Large intestine (tissue), 3 donors: ENCODE measurements around the gene ALG12. TPM values are rescaled to one million over a fixed set of nuclear protein-coding genes. Genes with fewer than 3 reads are reported as not detected.

Experiments
- DNase-seq, 2 donors: peaks; one replicate each; pipeline versions ENCODE4 v3.0.0 to v3.0.0-alpha.2; 2013
- H3K27ac ChIP-seq: one replicate; pipeline ENCODE4 v1.5.1; 2013; ENCODE audit warnings: low read length
- H3K27me3 ChIP-seq: 2 replicates; pipeline ENCODE4 v1.6.1; 2013; ENCODE audit warnings: low read length; ENCODE audit not compliant: control insufficient read depth, insufficient read depth
- H3K36me3 ChIP-seq: 2 replicates; pipeline ENCODE4 v1.6.1; 2013; ENCODE audit warnings: low read length; ENCODE audit not compliant: control insufficient read depth, insufficient read depth
- H3K4me1 ChIP-seq: one replicate; pipeline ENCODE4 v1.6.1; 2013; ENCODE audit warnings: low read length; ENCODE audit not compliant: control insufficient read depth, insufficient read depth
- H3K4me3 ChIP-seq: one replicate; pipeline ENCODE4 v1.5.1; 2013; ENCODE audit warnings: low read length
- H3K9me3 ChIP-seq: one replicate; pipeline ENCODE4 v1.6.1; 2013; ENCODE audit warnings: mild to moderate bottlenecking, low read depth, low read length, moderate library complexity; ENCODE audit not compliant: control insufficient read depth
- WGBS: methylation state at CpG from one replicate; pipeline ENCODE4 v1.1.5; 2013; ENCODE audit warnings: low lambda C conversion rate; ENCODE audit not compliant: insufficient coverage; 5-methylcytosine and 5-hydroxymethylcytosine counted together
- polyA plus RNA-seq: library from polyadenylated mRNA; unstranded; fragments of 120-200 nt; gene quantifications from one replicate; pipeline ENCODE4 v1.2.1, GENCODE V29; 2013

Gene ALG12
- polyA plus RNA-seq, 1 donor = 27.8 TPM

DNA sequence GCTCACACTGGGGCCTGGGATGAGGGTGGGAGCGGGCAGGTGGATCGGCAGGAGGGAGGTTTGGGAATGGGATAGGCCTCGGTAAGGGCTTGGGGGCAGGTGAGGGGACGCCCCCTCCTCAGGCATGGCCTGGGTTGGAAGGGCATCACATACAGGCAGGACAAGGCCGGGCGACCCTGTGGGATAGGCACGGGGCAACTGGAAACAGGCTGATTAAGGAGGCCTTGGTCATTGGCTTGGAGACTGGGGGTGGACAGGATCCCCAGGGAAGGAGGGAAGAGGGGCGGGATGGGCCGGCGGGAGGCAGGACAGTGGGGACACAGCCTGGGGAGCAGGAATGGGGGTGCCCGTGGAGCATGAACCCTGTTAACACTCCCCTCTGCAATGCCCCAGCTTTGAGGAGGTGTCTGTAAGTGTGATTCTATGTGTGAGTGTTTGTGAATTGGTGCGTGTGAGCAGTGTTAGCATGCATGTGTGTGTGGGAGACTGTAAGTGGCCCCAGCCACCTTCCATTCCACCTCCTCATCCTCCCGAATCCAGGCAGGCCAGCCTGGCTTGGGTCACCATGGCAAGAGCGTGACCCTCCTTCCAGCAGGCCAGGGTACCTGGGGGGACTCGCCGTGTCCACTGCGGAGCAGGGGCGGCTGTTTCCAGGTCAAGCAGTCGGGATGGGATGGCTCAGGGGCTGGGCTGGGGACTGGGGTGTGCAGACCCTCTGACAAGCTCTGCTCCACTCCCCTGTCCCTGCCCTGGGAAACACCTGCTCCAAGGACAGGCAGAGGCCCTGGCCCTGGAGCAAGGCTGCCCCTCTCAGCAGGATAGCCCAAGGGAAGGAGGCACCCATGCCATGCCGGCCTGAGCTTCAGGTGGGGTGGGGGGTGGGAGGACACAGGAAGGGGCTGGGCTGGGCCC is 38.9 kb upstream of the ALG12 start:
- DNase-seq = no peak
- WGBS = no CpG with 5 or more reads among the region's 20 CpGs
- Histone ChIP-seq H3K4me3 (no peak overlapping the region), H3K27ac (peak overlapping the region; percentile 83), H3K36me3 (peaks cover 3% of the 10 kb centered on the region), H3K9me3 (no peaks in the 10 kb centered on the region), H3K27me3 (no peaks in the 10 kb centered on the region), H3K4me1 (peaks cover 58% of the 10 kb centered on the region)

DNA sequence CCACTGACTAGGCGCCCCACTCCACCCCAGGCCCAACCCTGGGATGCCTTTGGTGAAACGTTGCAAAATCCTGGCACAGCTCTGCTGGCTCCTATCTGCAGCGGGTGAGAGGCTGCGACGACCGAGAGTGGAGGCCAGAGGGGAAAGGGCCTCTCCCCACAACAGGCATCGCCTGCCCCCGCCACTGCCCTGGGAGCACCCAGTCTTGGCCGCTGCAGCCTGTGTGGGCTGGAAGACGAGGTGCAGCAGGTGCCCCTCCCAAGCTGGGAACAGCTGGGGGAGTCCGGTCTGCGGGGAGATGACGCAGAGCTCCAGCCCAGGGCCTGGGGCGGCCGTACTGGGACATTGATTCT is 38.2 kb upstream of the ALG12 start:
- DNase-seq = no peak
- H3K27me3 ChIP-seq = no peaks in the 10 kb centered on the region
- H3K9me3 ChIP-seq = no peaks in the 10 kb centered on the region
- H3K27ac ChIP-seq = no peak overlapping the region
- peaks cover 66% of the 10 kb centered on the region for H3K4me1 ChIP-seq
- no peak overlapping the region for H3K4me3 ChIP-seq
- H3K36me3 ChIP-seq = no peaks in the 10 kb centered on the region
- WGBS = no CpG with 5 or more reads among the region's 15 CpGs

DNA sequence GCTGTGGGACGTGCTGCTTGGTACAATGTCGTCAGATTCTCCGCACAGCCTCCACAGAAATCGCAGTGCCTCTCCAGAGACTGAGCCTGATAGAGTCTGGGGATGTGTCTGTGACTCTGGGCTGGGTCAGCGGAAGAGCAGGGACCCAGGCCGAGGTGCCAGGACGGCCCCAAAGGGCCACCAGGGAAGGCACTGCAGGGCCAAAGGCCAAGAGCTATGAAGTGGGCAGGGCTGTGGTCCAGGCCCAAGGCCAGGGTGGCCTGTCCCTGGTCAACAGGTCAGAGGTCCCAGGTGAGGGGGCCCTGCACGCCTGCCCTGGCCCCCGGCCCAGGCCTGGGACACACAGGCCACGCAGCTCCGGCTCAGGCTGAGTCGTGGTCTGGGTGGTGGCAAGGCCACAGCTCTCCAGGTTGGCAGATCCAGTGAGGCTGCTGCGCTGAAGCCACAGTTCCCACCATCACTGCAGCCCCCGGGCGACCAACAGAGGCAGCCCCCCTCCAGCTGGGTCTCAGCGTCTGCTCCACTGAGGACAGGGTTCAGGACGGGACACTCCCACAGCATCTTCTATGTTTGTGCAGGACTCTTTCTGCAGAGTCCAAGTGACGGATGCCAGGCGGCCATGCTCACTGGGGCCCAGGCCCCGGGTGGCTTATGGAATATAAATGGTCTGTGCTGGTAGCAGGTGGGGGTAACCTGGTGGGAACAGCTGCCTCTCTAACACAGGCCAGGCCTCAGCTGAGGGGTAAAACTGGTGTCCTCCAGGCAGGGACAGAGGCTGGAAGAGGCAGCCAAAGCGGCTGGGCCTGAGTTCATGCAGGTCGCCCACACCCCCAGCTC is 37.6 kb upstream of the ALG12 start:
- H3K27me3 ChIP-seq = no peaks in the 10 kb centered on the region
- no peak for DNase-seq
- H3K36me3 ChIP-seq = no peaks in the 10 kb centered on the region
- no peak overlapping the region for H3K4me3 ChIP-seq
- H3K9me3 ChIP-seq = no peaks in the 10 kb centered on the region
- H3K4me1 ChIP-seq = peaks cover 72% of the 10 kb centered on the region
- no CpG with 5 or more reads among the region's 22 CpGs for WGBS
- no peak overlapping the region for H3K27ac ChIP-seq

DNA sequence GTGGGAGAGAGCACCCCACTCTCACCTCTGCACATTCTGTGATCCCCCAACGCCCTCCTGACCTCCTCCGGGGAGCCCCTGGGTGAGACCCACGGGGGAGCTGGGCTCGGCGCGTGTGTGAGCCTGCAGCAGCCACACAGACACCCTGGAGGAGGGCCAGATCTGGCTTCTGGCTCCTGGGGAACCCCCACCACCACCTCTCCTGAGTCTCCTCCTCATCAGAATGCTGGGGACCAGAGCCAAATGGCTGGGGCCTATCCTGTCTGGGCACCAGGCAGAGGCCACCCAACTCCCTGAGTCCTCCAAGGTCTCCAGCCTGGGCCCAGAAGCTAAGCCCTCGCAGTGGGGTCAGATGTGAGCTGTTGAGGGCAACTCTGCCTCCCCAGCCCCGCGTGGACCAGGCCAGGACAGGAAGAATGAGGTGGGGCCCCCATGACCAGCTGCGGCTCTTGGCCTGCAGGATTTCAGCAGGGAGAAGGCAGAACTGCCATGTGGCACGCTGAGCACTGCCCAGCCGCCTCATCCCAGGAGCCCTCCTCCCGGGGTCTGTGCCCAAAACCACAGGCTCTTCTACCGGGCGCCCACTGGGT is 36.8 kb upstream of the ALG12 start:
- H3K27ac ChIP-seq = no peak overlapping the region
- no peaks in the 10 kb centered on the region for H3K9me3 ChIP-seq
- DNase-seq = no peak
- peaks cover 77% of the 10 kb centered on the region for H3K4me1 ChIP-seq
- WGBS = no CpG with 5 or more reads among the region's 15 CpGs
- no peak overlapping the region for H3K4me3 ChIP-seq
- H3K27me3 ChIP-seq = no peaks in the 10 kb centered on the region
- no peaks in the 10 kb centered on the region for H3K36me3 ChIP-seq

DNA sequence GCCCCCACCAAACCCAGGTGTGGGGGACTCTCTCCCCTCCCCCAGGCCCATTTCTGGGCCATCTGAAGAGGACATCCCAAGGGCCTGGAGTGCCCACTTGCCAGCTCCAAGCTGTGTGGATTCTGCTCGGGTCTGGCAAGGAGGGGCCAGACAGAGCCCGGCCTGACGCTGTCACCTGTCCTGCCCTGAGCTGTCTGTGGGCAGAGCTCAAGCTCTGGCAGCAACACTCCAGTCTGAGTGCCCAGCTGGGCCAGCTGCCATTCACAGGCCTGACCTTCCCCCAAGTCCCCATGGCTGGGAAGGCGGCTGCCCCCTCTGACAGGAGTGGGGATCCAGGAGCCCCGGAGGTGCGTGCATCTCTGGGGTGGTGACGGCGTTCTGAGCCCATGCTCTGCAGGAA is 36.1 kb upstream of the ALG12 start:
- H3K4me3 ChIP-seq = no peak overlapping the region
- H3K36me3 ChIP-seq = no peaks in the 10 kb centered on the region
- DNase-seq = no peak
- peaks cover 79% of the 10 kb centered on the region for H3K4me1 ChIP-seq
- no peak overlapping the region for H3K27ac ChIP-seq
- H3K9me3 ChIP-seq = no peaks in the 10 kb centered on the region
- WGBS = no CpG with 5 or more reads among the region's 8 CpGs
- no peaks in the 10 kb centered on the region for H3K27me3 ChIP-seq

DNA sequence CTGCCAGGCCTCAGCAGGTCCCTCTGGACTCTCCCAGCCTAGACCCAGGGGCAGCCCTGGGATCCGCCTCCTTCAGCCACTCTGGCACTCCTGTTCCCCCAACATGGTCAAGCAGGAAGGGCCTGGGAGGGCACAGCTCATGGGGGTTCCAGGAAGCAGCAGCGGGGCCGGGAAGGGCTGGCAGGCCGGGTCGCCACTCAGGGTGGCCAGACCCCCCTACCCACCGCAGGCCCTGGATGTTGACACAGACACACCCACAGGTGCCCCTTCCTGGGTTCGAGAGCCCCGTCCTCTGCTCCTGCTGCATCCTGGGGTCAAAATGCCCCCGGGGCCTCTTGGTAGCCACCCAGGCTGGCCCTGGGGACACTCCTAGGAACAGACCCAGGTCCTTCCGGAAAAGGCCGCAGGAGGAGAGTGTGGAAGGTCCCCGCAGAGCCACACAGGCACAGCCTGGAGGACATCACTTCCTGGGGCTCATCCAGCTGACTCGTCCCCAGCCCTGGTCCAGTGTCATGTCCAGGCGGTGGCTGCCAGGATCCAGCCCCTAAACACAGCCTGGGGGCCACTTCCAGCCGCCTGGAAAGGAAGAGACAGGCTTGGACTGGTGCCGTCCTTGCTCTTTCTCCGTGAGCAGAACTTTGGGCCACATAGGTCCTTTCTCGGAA is 35.6 kb upstream of the ALG12 start:
- no peak for DNase-seq
- no CpG with 5 or more reads among the region's 18 CpGs for WGBS
- peak overlapping the region; percentile 95 for H3K27ac ChIP-seq

DNA sequence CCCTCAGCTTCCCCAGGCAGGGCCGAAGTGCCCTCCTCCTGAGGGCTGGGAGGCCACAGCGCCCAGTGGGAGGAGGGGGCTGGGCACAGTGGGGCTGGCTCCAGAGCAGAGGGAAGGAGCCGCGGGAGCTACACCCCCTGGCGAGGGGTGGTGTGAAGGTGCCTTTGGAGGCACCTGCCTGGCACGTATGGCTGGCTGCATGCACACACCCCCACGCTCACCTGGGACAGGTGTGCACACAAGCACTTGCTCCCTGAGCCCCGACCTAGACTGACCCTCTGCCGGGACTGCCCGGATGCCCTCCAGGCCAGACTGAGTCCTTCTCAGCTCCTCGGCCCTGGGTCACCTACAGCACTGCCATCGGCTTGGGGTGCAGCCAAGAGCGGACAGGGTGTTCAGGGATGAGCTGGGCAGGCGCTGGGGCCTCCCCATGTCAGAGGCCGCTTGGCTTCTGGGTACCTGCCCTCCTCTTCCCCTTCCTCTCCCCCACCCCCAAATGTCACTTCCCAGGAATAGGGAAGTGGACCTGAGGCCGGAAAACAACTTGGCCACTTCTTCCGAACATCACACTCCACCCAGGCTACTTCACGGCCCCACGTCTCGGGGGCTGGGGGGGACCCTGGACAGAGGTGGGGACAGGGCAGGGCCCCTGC is 34.9 kb upstream of the ALG12 start:
- Histone ChIP-seq H3K27me3 (no peaks in the 10 kb centered on the region), H3K36me3 (no peaks in the 10 kb centered on the region), H3K4me1 (peaks cover 78% of the 10 kb centered on the region), H3K27ac (peak overlapping the region; percentile 95), H3K4me3 (no peak overlapping the region), H3K9me3 (no peaks in the 10 kb centered on the region)
- no CpG with 5 or more reads among the region's 20 CpGs for WGBS
- no peak for DNase-seq

More for the DNA sequence above, 35.6 kb upstream of the ALG12 start:
- Histone ChIP-seq H3K27me3 (no peaks in the 10 kb centered on the region), H3K36me3 (no peaks in the 10 kb centered on the region), H3K9me3 (no peaks in the 10 kb centered on the region), H3K4me3 (no peak overlapping the region), H3K4me1 (peaks cover 79% of the 10 kb centered on the region)

DNA sequence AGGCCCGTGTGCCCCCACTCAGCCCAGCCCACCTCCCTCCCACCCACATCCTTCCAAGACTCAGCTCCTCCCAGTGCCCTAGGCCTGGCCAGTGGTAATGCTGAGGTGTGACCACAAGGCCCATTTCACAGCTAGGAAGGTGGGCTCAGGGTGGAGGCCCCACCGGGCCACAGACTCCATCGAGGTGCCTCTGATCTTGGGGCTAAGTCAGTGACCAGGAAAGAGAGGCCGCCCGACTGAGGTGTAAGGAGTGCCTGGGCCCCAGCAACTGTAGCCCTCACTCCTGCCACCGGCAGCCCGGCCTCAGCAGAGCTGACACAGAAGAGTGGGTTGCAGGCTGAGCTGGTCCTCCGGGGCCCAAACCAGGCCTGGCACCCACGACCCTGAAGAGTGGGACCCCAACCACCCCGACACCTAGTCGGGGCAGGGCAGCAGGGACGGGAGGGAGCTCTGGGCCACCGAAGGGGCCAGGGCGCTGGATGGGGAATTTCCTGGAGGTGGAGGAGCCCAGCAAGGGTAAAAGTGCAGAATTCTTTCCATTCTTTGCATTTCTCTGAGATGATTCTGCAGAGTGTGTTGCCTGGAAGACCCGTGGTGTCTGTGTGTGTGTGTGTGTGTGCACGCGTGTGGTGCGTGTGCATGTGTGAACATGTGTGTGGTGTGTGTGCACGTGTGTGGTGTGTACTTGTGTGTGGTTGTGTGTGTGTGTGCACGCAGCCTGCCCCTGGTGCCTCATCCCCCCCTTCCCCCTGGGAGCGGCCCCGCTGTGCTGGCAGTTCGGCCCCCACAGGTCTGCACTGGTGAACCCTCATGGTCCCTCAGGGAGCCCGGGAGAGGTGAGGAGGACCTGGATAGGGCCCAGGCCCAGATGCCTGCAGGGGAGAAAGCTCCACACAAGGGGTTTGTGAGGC is 34.0 kb upstream of the ALG12 start:
- Histone ChIP-seq H3K36me3 (no peaks in the 10 kb centered on the region), H3K9me3 (no peaks in the 10 kb centered on the region), H3K27ac (peak overlapping the region; percentile 95), H3K4me3 (no peak overlapping the region), H3K4me1 (peaks cover 77% of the 10 kb centered on the region), H3K27me3 (no peaks in the 10 kb centered on the region)
- peak; percentile 86 to 93 for DNase-seq
- WGBS = 10% methylated on average over 2 of the region's 24 CpGs

DNA sequence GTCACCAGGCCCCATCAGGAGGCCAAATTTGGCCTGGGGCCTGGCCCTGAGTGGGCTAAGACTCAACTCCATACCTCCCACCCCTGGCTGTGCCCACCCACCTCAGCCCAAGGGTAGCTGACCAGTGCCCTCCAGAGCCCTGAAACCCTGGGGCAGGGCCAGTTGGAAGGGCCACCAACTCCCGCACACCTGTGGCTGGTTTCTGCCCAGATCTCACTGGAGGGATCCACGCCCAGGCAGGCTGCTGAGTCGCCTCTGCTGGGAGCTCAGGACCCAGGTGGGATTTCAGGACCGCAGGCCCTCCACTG is 33.4 kb upstream of the ALG12 start:
- H3K27me3 ChIP-seq = no peaks in the 10 kb centered on the region
- no peak overlapping the region for H3K4me3 ChIP-seq
- H3K9me3 ChIP-seq = no peaks in the 10 kb centered on the region
- WGBS = no CpG with 5 or more reads among the region's 4 CpGs
- H3K27ac ChIP-seq = peak overlapping the region; percentile 95
- DNase-seq = no peak
- H3K4me1 ChIP-seq = peaks cover 81% of the 10 kb centered on the region
- no peaks in the 10 kb centered on the region for H3K36me3 ChIP-seq
